Astrocyte of the cerebellum (primary cell): ENCODE results near the gene HIVEP3.
"Not testable (repeated sequence)": the region's sequence is repeated elsewhere in the genome, so short reads cannot be mapped to it uniquely, and the experiment has no call there.

Source experiments
- DNase-seq: peaks from one replicate; pipeline ENCODE4 v3.0.0-alpha.2; 2011; ENCODE audit warnings: low read depth
- H3K4me3 ChIP-seq: 2 replicates; pipeline ENCODE4 v1.5.1; 2011; ENCODE audit warnings: mild to moderate bottlenecking, low read depth, low read length, moderate library complexity
- in situ Hi-C: cut with HindIII; loops from 2 replicates; pipeline ENCODE4 v1.10.0; 2017; ENCODE audit warnings: low sequenced_read_pairs
- TF ChIP-seq, protein P1 (sequence below): IDR thresholded peaks from 2 replicates; pipeline ENCODE4 v1.5.1; 2012; ENCODE audit warnings: low read length, low read depth, moderate library complexity, mild to moderate bottlenecking; ENCODE audit errors: missing control alignments

The HIVEP3 gene

DNA sequence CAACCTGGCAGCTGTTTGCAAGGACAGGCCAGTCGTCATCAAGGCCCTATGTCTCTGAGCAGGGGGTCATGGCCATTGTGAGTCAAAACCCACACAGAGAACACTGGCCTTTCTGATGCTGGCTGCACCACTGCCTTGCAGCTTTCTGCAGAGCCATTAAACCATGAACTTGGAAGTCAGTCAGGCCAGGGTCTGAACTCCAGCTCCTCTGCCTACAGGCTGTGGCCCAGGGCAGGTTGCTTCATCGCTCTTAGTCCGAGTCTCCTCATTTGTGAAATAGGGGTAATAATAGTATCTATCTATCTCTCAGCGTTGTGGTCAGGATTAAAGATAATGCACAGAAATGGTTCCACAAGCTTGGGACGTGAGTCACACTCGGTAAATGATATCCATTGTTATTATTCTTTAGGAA lies 35.8 kb upstream of the HIVEP3 start:
- peak; percentile 79 for DNase-seq

DNA sequence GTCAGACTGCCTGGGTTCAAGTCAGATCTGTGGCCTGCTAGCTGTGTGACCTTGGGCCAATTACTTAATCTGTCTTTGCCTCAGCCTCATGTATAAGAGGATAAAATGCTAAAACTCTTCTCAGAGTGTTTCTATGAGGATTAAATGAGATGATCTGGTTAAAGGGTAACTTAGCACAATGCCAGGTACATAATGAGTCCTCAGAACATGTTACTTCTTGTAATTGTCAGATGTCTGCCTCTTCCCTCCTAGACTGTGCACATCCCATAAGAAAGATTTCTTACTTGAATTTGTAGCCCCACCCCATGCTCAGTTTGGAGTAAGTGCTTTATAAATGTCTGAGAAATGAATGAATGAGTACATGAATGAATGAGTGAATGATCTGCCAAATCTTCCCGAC lies 34.6 kb upstream of the HIVEP3 start:
- DNase-seq: no peak
- TF ChIP-seq, protein P1, sequence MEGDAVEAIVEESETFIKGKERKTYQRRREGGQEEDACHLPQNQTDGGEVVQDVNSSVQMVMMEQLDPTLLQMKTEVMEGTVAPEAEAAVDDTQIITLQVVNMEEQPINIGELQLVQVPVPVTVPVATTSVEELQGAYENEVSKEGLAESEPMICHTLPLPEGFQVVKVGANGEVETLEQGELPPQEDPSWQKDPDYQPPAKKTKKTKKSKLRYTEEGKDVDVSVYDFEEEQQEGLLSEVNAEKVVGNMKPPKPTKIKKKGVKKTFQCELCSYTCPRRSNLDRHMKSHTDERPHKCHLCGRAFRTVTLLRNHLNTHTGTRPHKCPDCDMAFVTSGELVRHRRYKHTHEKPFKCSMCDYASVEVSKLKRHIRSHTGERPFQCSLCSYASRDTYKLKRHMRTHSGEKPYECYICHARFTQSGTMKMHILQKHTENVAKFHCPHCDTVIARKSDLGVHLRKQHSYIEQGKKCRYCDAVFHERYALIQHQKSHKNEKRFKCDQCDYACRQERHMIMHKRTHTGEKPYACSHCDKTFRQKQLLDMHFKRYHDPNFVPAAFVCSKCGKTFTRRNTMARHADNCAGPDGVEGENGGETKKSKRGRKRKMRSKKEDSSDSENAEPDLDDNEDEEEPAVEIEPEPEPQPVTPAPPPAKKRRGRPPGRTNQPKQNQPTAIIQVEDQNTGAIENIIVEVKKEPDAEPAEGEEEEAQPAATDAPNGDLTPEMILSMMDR: no peak
- in situ Hi-C loops: no loop called here
- no peak overlapping the region for H3K4me3 ChIP-seq

More for the DNA sequence above, 35.8 kb upstream of the HIVEP3 start:
- in situ Hi-C loops: no loop called here
- no peak overlapping the region for H3K4me3 ChIP-seq
- TF ChIP-seq, protein P1: no peak

DNA sequence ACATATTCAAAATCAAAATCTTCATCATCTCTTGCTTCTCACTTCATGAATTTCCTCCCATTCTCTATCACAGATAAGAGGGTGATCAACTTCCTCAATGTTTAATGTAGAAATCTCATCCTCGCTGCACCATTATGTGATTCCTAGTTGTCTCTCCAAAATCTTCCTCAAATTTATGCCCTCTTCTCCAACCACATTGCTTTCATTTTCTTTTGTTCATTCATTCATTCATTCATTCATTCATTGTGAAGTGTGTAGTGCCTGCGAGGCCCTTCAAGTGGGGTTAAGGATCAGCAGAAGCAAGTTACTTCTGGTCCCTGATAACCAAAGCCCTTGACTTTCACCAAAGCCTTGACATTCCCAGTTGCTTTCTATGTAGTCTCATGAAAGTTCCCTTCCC lies 33.5 kb upstream of the HIVEP3 start:
- in situ Hi-C loops: no loop called here
- H3K4me3 ChIP-seq: no peak overlapping the region
- DNase-seq: no peak
- TF ChIP-seq, protein P1: no peak

DNA sequence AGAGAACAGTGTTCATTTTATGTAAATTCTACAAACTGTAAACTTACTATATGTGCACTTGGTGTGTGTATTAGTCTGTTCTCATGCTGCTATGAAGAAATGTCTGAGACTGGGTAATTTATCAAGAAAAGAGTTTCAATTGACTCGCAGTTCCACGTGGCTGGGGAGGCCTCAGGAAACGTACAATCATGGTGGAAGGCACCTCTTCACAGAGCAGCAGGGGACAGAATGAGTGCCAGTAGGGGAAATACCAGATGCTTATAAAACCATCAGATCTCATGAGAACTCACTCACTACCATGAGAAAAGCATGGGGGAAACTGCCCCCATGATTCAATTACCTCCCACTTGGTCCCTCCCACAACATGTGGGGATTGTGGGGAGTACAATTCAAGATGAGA lies 32.8 kb upstream of the HIVEP3 start:
- DNase-seq, H3K4me3 ChIP-seq, in situ Hi-C loops: not testable (repeated sequence)

DNA sequence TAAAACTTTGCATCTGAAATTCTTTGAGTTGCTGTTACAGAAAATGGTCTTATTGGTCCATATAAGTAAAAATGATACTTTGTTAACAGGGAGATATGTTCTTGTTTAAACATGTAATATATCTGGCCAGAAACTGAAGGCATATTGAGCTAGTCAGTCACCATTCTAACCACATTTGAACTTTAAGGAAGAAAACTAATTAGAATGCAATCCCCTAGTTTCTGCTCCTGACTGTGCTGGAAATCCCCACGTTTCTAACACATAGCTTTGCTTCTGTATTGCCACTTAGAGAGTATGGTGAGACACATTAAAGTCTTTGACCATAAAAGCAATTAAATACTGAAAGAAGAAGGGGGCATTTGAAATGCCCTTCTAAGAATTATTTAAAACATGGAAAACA lies 32.1 kb upstream of the HIVEP3 start:
- no peak overlapping the region for H3K4me3 ChIP-seq
- TF ChIP-seq, protein P1: no peak
- in situ Hi-C loops: no loop called here
- no peak for DNase-seq

DNA sequence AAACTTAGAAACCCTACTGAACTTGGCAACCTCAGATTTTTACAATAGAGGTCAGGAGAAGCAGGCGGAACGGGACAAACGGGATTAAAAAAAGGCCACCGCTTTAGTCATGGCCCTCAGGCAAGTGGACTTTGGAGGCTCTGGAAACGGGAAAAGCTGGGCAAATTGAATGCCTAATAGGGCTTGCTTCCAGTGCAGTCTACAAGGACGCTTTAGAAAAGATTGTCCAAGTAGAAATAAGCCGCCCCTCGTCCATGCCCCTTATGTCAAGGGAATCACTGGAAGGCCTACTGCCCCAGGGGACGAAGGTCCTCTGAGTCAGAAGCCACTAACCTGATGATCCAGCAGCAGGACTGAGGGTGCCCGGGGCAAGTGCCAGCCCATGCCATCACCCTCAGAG lies 27.2 kb upstream of the HIVEP3 start:
- in situ Hi-C loops, DNase-seq, H3K4me3 ChIP-seq: not testable (repeated sequence)

DNA sequence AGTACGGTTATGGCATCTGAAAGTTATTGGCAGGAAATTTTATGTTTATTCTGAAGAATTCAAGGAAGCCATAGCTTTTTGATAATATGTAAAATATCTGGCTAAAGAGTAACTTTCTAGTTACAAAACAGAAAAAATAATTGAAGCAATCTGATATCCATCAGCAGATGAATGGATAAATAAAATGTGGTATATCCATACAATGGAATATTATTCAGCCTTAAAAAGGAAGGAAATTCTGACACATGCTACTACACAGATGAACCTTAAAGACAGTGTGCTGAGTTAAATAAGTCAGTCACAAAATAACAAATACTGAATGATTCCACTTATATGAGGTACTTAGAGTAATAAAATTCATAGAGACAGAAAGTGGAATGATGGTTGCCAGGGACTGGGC lies 25.0 kb upstream of the HIVEP3 start:
- TF ChIP-seq, protein P1: no peak
- in situ Hi-C loops: no loop called here
- no peak for DNase-seq
- no peak overlapping the region for H3K4me3 ChIP-seq

DNA sequence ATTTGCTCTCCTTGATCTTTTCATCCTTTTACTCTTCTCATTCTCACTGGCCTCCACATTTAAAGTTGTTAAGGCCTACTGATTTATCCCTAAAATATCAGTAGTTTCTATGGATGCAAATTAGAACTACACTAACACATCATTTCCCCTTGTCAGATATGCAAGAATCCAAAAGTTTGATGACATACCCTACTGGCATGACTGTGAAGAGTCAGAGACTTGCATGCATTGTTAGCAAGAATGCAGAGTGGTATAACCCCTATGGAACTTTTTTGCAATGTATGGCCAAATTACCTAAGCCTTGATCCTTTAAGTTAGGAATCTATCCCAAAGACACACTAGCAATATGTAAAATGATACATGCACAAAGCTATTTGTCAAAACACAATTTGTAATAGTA lies 23.6 kb upstream of the HIVEP3 start:
- in situ Hi-C loops: no loop called here
- no peak overlapping the region for H3K4me3 ChIP-seq
- no peak for DNase-seq
- TF ChIP-seq, protein P1: no peak
